Endothelial cell of umbilical vein (primary cell): ENCODE results near the gene AURKB. TPM values are rescaled to one million over a fixed set of nuclear protein-coding genes. Genes with fewer than 3 reads are reported as not detected.

Experiments
- BruUV-seq: library from RNA; stranded (reverse); fragments of 400-500 nt; replicated peaks from 2 replicates; lab custom pipeline; 2021; lab: Mats Ljungman, UMichigan
- CTCF ChIA-PET: fragments of 300-600, 350-600 bp; sonication (Branson Sonifier 250); formaldehyde crosslinking; loops from one replicate; lab custom pipeline; 2021; ENCODE audit warnings: antibody characterized with exemption, inconsistent platforms; lab: Charles Lee
- POLR2A ChIA-PET: fragments of 300-600, 350-600 bp; sonication (Branson Sonifier 250); formaldehyde crosslinking; loops from one replicate; lab custom pipeline; 2021; ENCODE audit warnings: antibody characterized with exemption, inconsistent platforms; lab: Charles Lee
- DNase-seq: peaks from one replicate; pipeline ENCODE4 v3.0.0-alpha.2; 2011; ENCODE audit warnings: low read depth, low spot score
- FAIRE-seq: peaks from 2 replicates; lab custom pipeline; 2011; peaks lifted over from hg19 to GRCh38; lab: Jason Lieb, UNC
- H2AFZ ChIP-seq: 2 replicates; pipeline ENCODE4 v1.6.0; 2012; ENCODE audit warnings: low read depth, low read length, control low read depth, inconsistent platforms
- H3K27ac ChIP-seq: 2 replicates; pipeline ENCODE4 v1.5.1; 2011; ENCODE audit warnings: low read depth, mild to moderate bottlenecking, control low read depth, low read length, moderate library complexity; ENCODE audit not compliant: insufficient read depth
- H3K27me3 ChIP-seq, 2 experiments: 2 replicates each; pipeline versions ENCODE4 v1.6.0 to v1.6.1; 2011; ENCODE audit warnings: low read length in 2 of 2, mixed read lengths in 1 of 2; ENCODE audit not compliant: control insufficient read depth in 2 of 2, insufficient read depth in 2 of 2
- H3K36me3 ChIP-seq, 2 experiments: 2 replicates in 1 of 2; 3 replicates in 1 of 2; pipeline ENCODE4 v1.5.1; 2011; ENCODE audit warnings: low read length in 2 of 2, mild to moderate bottlenecking in 1 of 2, moderate library complexity in 1 of 2; ENCODE audit not compliant: control insufficient read depth in 2 of 2, insufficient read depth in 2 of 2; ENCODE audit errors: extremely low read depth in 1 of 2
- H3K4me1 ChIP-seq: 3 replicates; pipeline ENCODE4 v1.5.1; 2011; ENCODE audit warnings: mild to moderate bottlenecking, low read length; ENCODE audit not compliant: control insufficient read depth, insufficient read depth; ENCODE audit errors: extremely low read depth
- H3K4me2 ChIP-seq: 2 replicates; pipeline ENCODE4 v1.6.1; 2011; ENCODE audit warnings: low read length, control low read depth, mixed read lengths; ENCODE audit not compliant: insufficient read depth
- H3K4me3 ChIP-seq, 3 experiments: fragments of 200-600 bp in 1 of 3; sonication (generic), shearing (Covaris generic) in 1 of 3; replicated peaks in 1 of 3; 2 replicates each; pipeline ENCODE4 v1.5.1; 2011 to 2016; ENCODE audit warnings: control low read depth in 3 of 3, low read length in 3 of 3, mild to moderate bottlenecking in 2 of 3, inconsistent platforms in 1 of 3, low read depth in 1 of 3, moderate library complexity in 1 of 3; ENCODE audit not compliant: insufficient read depth in 1 of 3
- H3K79me2 ChIP-seq: 2 replicates; pipeline ENCODE4 v1.6.0; 2012; ENCODE audit warnings: low read length, inconsistent platforms; ENCODE audit not compliant: control insufficient read depth, insufficient read depth
- H3K9ac ChIP-seq: replicated peaks from 2 replicates; pipeline ENCODE3; 2011; ENCODE audit warnings: low read length, control low read depth; ENCODE audit not compliant: insufficient read depth; ENCODE audit errors: extremely low read depth
- H3K9me1 ChIP-seq: replicated peaks from 3 replicates; pipeline ENCODE4 v1.6.0; 2011; ENCODE audit warnings: mild to moderate bottlenecking, low read length; ENCODE audit not compliant: control insufficient read depth, insufficient read depth; ENCODE audit errors: extremely low read depth
- H3K9me3 ChIP-seq: replicated peaks from 2 replicates; pipeline ENCODE4 v1.5.1; 2012; ENCODE audit warnings: low read length, inconsistent platforms; ENCODE audit not compliant: control insufficient read depth, insufficient read depth
- H4K20me1 ChIP-seq: replicated peaks from 2 replicates; pipeline ENCODE3; 2011; ENCODE audit warnings: mild to moderate bottlenecking, low read length; ENCODE audit not compliant: control insufficient read depth, insufficient read depth; ENCODE audit errors: extremely low read depth
- EZH2 ChIP-seq: IDR thresholded peaks from 2 replicates; pipeline ENCODE4 v1.6.1; 2012; ENCODE audit warnings: borderline replicate concordance, low read depth, mild to moderate bottlenecking, moderate library complexity, low read length, inconsistent platforms; ENCODE audit not compliant: severe bottlenecking
- JUN ChIP-seq: IDR thresholded peaks from 2 replicates; pipeline ENCODE4 v1.6.1; 2011; ENCODE audit warnings: borderline replicate concordance, low read depth; ENCODE audit not compliant: insufficient read length, insufficient read depth
- MYC ChIP-seq: IDR thresholded peaks from one replicate; pipeline ENCODE4 v1.6.1; 2011; ENCODE audit warnings: mild to moderate bottlenecking, low read depth, low read length
- POLR2A ChIP-seq: IDR thresholded peaks from 2 replicates; pipeline ENCODE4 v1.6.1; 2012; ENCODE audit warnings: low read depth, mild to moderate bottlenecking, control low read depth, low read length
- POLR2AphosphoS5 ChIP-seq: IDR thresholded peaks from 2 replicates; pipeline ENCODE4 v1.6.1; 2012; ENCODE audit warnings: low read depth, mild to moderate bottlenecking, control low read depth, low read length, moderate library complexity; ENCODE audit not compliant: insufficient read depth
- dilution Hi-C: fragments of 300-500 bp; cut with MboI; formaldehyde crosslinking; loops from one replicate; pipeline ENCODE4 v1.15.0; 2019; ENCODE audit warnings: low sequenced_read_pairs; ENCODE audit not compliant: extremely low pct_ligation_motif_present
- intact Hi-C: fragments of 100-400 bp; cut with micrococcal nuclease; formaldehyde crosslinking; loops from one replicate; pipeline ENCODE4 v1.10.0; 2022
- polyA plus RNA-seq, 4 experiments: library from polyadenylated mRNA; depleted of rRNA in 3 of 4; stranded (reverse) in 3 of 4; unstranded in 1 of 4; fragments of >200 nt; gene quantifications; 2 replicates each; pipeline versions ENCODE4 v1.2.1 to v1.2.3, GENCODE V29; 2011 to 2012; ENCODE audit warnings: missing spikeins in 1 of 4
- total RNA-seq: library from RNA; stranded (reverse); gene quantifications from 2 replicates; pipeline ENCODE4 v1.2.3, GENCODE V29; 2021
- TF ChIP-seq, protein P1 (sequence below), 2 donors: IDR thresholded peaks; 1 replicate in 1 of 2; 2 replicates in 1 of 2; pipeline ENCODE4 v1.5.1; 2011; ENCODE audit warnings: low read length in 2 of 2, mild to moderate bottlenecking in 2 of 2, moderate library complexity in 2 of 2, control low read depth in 1 of 2, inconsistent platforms in 1 of 2, low read depth in 1 of 2; ENCODE audit not compliant: insufficient read depth in 1 of 2; ENCODE audit errors: extremely low read depth in 1 of 2
- TF ChIP-seq, protein P2 (sequence below): IDR thresholded peaks from 2 replicates; pipeline ENCODE4 v1.6.1; 2011; ENCODE audit not compliant: insufficient read depth, insufficient read length

Gene AURKB
- total and polyA plus RNA-seq, 2 donors (not counting 3 experiments of a cell fraction or from before 2014, with no cell fraction given) = 67.8 to 107 TPM

DNA sequence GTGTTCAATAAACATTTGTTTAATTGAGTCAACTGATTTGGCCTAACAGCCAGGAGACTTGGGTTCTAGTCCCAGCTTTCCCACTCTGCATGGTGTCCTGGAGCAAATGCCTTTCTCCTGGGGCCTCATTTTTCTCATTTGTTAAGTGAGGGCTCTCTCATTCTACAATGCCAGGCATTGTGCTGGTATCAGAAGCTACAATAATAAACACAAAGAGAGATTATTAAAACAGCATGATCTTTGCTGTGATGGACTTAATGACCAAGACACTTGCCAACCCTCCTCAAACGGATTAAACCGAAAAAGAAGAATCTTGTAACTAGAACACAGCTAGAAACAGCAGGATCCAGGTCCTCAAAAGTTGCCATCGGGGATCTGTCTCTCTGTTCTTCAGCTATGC, 42.8 kb downstream of the AURKB start:
- dilution Hi-C loops = no loop called here
- Histone ChIP-seq H3K9ac (no peak overlapping the region), H3K9me3 (no peaks in the 10 kb centered on the region), H3K79me2 (peaks cover 2% of the 10 kb centered on the region), H3K4me1 (peaks cover 11% of the 10 kb centered on the region), H3K36me3 (no peaks in the 10 kb centered on the region), H3K4me3 (no peak overlapping the region), H4K20me1 (no peaks in the 10 kb centered on the region), H3K27ac (no peak overlapping the region), H2AFZ (no peak overlapping the region), H3K27me3 (no peaks in the 10 kb centered on the region), H3K9me1 (no peaks in the 10 kb centered on the region), H3K4me2 (no peak overlapping the region)
- FAIRE-seq (no peak), DNase-seq (no peak)
- ChIA-PET POLR2A (no interaction called here), CTCF (interaction anchor here (0.8 to 1.0 kb wide), 2 partner anchors 12 to 13 kb away, joined by 3 read pairs; no protein-coding TSS in a partner anchor)
- intact Hi-C loops = no loop called here
- TF ChIP-seq, protein P1, sequence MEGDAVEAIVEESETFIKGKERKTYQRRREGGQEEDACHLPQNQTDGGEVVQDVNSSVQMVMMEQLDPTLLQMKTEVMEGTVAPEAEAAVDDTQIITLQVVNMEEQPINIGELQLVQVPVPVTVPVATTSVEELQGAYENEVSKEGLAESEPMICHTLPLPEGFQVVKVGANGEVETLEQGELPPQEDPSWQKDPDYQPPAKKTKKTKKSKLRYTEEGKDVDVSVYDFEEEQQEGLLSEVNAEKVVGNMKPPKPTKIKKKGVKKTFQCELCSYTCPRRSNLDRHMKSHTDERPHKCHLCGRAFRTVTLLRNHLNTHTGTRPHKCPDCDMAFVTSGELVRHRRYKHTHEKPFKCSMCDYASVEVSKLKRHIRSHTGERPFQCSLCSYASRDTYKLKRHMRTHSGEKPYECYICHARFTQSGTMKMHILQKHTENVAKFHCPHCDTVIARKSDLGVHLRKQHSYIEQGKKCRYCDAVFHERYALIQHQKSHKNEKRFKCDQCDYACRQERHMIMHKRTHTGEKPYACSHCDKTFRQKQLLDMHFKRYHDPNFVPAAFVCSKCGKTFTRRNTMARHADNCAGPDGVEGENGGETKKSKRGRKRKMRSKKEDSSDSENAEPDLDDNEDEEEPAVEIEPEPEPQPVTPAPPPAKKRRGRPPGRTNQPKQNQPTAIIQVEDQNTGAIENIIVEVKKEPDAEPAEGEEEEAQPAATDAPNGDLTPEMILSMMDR (IDR thresholded peaks at IDR 0.05; ENCODE audit: extremely low read depth in 1 of 2, insufficient read depth in 1 of 2, low read depth in 1 of 2, low read length in 2 of 2) = no peak
- TF ChIP-seq MYC (no peak), POLR2AphosphoS5 (no peak), JUN (no peak), EZH2 (no peak), POLR2A (no peak)
- TF ChIP-seq, protein P2, sequence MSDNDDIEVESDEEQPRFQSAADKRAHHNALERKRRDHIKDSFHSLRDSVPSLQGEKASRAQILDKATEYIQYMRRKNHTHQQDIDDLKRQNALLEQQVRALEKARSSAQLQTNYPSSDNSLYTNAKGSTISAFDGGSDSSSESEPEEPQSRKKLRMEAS = no peak
- no TSS peak for BruUV-seq
